NCI-H82 (cell line): Measurements from ENCODE around the gene FHL3.
"Not testable (repeated sequence)": the region's sequence is repeated elsewhere in the genome, so short reads cannot be mapped to it uniquely, and the experiment has no call there.

ENCODE experiments used
- DNase-seq: peaks from one replicate; lab custom pipeline; 2025; lab: John Stamatoyannopoulos, UW

The FHL3 gene

DNA sequence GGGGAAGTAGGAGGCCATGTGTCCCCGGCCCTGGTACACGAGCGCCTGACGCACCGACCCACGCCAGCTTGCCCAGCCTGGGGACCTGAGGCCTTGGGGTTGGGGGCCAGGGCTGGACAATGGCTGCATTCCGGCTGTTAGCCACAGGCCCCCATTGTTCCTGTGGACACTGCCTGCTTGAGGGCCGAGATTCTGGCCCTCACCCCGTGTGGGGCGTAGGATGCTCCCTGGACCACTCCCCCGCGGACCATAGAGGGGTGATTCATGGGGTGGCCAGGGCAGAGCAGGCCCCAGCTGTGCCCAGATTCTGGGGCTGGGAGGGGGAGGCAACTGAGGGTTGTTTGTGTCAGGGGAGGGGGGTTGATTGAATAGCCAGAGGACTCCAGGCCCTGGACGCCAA, 29.6 kb upstream of the FHL3 start:
- DNase-seq = no peak

DNA sequence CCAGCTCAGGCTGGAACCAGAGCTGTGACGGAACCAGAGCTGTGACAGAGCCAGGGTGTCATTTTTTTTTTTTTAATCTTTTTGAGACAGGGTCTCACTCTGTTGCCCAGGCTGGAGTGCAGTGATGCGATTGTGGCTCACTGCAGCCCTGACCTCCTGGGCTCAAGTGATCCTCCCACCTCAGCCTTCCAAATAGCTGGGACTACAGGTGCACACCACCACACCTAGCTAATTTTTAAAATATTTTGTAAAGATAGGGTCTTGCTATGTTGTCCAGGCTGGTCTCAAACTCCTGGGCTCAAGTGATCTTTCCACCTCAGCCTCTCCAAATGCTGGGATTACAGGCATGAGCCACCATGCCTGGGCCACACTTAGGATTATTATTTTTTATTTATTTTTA, 27.7 kb upstream of the FHL3 start:
- not testable (repeated sequence) for DNase-seq

DNA sequence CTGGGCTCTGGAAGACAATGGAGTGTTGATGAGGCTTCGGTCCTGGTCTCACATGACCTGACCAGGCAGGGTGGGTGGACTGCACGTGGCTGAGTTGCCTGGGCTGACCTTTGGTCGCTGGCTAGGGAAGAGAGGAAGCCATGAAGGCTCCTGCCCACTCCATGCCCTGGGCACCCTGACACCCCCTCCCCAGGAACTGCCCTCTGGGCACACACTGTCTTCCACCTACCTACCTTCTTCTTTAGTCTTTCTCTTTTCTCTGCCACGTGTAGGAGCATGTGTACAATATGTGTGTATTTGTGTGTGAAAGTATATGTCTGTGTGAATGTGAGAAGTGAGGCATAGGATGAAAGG, 26.2 kb upstream of the FHL3 start:
- DNase-seq = no peak

DNA sequence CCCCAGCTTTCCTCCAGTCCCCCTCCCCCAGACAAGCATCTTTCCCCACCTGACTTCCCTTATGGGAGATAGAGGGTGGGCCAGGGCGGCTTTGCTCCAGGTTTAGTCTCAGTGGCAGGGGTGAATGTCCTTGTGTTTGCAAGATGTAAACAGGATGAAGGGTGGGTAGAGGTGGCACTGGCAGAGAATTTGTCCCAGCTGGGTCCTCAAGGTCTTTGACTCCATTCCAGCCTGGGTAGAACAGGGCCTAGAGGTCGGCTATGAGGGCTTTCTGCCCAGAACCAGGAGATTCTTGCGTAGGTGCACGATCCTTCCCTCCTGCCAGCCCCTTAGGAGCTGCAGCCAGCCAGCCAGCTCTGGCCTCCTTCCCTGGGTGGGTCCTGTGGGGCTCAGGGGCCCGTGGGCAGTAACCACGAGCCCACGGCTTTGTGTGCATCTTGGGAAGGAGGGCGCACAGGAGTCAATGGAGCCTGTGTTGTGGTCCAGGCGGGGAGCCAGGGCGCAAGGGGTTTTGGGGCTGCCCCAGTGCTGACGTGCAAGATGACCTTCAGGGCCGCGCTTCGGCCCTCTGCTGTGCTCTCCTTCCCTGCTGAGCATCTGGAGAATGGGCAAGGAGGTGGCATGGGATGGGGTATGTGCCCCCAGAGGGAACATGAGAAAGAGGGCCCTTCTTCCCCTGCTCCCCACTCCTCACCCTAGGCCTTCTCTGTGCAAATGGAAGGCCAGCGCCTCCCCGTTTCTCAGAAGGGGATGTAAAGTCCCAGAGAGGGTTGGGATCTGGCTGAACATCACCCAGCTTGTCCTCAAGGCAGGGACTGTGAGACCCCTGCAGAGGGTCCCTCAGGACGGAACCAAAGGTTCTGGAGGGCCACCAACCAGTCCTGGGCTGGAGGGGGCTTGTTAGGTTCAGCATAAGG, 25.5 kb upstream of the FHL3 start:
- no peak for DNase-seq

DNA sequence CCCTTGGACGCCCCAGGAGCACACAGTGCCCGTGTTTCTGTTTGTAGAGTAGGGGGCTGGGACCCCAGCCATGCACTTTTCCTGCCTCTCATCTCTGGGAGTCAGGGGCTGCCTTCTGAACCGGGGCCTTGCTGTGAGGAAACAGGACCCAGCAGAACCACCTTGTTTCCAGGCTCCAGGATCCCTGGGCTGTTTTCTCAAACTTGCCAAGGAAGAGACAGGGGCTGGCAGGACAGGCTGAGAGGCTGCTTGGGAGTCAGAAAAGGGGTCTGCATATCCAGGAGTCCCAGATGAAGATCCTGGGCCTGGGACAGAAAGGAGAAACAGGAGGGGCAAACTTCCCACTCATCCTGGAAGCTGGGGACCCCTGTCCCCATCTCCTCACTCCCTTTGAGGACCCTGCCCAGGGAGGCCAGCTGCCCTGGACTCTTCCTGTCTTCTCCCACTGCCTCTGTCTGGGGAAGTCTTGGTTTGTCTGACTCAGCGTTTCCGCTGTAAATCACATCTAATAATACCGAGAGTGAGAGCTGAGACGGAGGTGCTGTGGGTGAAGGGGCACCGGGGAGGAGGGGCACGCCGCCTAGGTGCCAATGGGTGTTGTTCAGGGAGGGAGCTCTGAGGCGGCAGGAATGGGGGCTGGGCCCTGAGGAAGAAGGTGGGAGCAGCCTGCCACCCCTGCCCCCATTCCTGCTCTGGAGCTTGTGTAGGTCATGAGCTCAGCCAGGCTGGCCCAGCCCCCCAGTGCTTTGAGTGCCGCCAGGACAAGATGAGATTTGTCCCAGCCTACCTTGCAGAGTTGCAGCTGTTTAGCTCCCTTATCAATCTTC, 24.6 kb upstream of the FHL3 start:
- peak; percentile 91 for DNase-seq

DNA sequence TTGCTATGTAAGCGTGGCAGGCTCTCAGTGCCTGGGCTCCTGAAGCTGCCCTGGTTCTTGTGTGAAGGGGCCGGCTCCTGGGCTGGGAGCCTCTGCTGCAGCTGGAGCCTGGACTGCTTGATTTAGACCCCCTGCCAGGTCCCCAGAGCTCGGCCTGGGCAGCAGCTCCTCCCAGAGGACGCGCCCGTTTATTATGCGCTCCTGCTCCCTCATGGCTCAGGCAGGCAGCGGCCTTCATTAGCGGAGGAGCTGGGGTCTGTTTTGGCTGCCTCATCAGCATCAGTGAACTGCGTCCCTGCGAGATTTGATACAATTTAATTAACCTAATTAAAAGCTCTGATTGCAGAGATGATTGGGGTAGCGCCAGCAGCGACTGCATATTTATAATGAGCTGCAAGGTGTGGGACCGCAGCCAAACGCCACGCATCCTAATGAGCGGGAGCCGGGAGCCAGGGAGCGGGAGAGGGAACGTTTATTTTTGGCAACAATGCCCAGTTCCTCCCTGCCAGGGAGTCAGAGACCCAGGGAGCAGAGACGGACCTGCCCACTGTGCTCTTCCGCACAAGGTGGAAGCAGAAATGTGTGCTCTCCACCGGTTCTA, 23.9 kb upstream of the FHL3 start:
- DNase-seq = peak; percentile 80

DNA sequence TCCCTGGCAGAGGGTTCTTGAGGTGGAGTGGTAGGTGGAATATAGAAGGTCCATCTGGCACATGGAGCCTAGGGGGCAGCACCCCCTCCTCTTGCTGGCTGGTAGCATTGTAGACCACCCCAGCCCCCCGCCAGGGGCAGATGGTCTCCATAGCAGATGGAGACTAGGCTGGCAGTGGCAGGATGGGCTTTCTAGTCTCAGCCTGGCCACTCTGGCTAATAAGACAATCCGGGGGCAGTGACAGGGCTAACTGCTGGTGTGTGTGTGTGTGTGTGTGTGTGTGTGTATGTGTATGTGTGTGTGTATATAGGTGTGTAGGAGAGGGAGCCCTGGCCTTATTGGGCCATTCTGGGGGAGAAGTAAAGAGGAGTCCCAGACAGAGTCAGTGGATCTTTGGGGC, 23.4 kb upstream of the FHL3 start:
- peak; percentile 88 for DNase-seq

DNA sequence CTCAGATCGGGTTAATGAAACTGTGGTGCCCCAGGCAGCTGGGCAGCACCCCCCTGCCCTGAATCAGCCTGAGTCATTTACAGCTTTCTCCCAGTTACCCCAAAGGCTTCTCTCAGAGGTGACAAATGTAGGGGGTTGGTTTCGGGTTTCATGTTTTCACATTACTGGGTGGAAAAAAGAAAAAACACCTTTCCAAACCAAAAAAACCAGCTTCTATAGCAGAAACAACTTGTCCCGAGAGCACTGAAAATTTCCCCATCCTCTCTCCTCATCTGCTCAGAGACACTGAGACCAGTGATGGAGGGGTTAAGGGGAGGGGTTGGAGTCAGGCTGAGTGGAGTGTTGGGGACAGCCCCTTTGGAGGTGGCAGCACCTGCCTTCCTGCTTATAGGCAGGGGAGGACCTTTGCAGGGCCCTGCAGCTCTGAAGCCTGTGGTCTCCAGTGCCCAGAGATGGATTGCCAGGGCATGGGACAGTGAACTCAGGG, 22.8 kb upstream of the FHL3 start:
- DNase-seq = peak; percentile 71

DNA sequence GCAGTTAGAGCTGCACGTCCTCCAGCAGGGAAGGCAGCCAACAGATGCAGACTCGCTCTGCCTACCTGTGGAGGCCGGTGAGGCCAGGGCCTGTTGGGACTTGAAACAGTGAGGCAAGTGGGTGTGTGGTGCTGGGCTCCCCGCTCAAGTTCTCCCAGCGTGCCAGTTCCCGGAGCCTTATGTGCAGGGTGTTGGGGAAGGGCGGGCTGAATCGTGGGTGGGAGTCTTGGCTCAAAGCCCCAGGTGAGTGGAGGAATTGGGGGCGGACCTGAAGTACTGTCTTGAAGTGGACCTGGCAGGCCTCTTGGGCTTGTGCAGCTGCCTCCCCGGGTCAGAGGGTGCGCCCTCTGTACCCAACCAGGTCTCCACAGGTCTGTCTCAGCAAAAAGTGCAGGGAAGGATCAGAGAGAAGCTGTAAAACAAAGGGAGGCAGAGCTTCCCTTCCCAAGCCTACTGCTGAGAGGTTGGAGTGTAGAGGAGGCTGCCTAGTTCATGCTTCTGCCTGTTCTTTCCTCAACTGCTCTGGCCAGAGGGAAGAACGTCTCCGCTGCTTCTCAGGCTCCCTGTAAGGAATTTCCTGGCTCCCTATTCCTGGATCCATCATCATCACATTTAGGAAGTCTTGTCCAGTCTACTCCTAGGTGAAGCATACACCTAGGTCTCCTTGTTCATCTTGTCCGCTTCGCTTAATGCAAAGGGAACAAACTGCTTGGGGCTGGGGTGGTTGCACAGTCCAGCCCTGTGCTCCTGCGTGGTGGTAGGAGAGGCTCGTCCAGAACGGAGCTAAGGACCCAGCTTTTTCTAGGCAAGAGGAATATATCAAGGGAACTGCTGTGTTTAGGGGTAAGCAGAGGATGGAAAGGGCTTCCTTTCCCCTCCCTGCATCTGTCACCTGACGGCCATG, 22.1 kb upstream of the FHL3 start:
- peak; percentile 36 for DNase-seq

DNA sequence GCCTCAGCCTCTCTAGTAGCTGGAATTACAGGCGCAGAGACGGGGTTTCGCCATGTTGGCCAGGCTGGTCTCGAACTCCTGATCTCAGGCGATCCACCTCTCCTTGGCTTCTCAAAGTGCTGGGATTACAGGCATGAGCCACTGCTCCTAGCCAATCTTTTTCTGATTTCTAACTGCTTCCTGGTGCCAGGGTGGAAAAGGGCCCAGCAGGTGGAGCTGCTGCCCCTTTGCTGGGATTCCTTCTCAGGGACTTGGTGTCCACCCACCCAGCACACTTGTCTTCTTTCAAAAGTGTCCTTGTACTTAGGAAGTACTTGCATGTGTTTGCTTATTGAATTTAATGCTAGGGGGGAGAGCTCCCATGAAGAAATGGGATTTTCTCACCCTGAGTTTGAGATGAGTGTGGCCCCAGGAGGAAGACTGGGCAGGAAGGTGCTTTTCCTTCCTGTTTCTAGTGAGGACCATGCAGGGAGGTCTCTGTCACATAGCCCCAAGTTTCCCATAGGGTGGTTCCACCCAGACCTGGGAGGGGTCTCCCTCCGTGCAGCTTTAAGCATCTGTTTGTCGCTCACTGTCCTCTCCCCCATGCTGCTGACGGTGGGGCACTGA, 21.4 kb upstream of the FHL3 start:
- DNase-seq = peak; percentile 84

DNA sequence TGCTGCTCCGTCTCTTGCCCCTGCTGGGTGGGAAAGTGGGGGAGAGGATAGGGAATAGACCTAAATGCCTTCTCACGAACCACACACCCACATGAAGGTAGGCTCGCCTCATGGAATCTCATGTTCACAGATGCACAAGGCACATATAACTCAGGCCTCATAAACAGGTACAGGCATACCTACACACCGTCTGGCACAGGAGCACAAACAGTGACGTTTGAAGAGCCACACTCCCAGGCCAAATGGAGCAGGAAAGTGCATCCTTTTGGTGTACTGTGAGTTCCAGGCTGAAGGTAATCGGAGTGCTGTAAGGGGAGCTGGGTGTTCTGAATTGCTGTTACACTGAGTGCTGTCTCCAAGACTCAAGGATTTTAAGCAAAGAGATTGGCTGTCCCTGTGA, 20.4 kb upstream of the FHL3 start:
- DNase-seq = no peak

DNA sequence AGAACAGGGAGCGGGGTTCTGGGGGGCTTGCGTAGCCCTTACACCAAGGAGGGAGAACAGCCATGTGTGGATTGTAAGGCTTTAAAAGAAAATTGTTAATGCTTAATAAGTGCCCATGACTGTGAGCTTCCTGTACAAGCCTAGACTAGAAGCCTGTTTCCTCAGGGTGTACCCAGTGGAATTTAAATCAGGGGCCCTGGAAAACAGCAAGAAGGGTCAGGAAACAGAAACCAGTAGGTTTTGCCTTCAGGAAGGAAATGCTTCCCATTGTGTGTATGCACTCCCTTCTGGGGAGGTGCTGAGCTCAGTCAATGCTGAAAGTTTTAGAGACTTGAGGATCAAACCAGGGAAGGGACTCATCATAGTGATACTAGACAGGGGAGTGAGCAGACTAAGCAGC, 19.9 kb upstream of the FHL3 start:
- DNase-seq = no peak

DNA sequence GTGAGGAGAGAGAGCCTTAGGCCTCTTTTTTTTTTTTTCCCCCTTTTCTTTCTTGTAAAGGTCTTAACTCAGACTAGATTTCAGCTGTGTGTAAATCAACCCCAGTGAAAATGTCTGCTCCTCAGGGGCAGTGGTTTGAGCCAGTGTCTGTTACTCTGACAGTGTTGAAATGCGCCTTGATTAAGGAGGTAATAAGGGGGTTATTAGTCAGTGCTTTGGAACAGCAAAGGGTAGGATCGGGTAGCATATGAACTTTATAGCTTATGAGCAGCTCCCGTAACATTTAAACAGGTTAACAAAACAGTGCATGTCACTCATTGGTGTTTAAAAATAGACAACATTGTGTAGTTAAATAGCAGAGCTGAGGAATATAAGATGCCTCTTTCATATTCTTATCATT, 17.5 kb upstream of the FHL3 start:
- DNase-seq = no peak

DNA sequence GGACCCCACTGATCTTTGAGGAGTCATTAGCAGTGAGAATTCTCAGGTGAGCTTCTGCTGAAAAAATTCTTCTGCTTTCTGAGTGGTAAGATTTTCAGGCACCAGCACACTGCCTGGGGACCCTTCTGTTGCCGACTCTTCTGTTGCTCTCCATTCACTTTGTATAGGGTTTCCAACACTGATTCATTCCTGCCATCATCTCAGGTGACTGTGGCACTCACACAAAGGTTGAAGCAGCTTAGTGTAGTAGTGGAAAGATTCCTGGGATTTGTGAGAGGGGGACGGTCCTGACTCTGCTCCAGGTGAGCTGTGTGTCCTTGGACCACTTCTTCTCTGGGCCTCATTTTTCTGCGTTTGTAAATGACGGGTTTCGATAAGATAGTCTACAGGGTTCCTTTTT, 16.7 kb upstream of the FHL3 start:
- no peak for DNase-seq

DNA sequence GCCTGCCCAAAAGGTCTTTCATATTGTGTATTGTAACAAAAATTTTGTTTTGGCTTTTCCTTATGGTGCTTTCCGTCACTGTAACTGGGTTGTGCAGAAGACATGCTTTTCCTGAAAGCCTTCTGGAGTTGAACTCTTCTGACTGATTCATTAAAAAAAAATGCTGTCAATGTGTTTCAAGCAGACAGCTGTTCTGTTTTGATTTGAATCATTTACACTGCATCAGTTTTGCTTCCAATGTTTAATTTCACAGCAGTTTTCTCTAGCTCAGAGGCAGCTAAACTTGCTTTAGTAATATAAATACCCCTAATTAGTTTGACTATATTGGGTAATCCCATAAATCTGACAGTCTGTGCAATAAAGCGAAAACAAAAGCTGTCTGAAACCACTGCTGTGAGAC, 15.1 kb upstream of the FHL3 start:
- DNase-seq = no peak

DNA sequence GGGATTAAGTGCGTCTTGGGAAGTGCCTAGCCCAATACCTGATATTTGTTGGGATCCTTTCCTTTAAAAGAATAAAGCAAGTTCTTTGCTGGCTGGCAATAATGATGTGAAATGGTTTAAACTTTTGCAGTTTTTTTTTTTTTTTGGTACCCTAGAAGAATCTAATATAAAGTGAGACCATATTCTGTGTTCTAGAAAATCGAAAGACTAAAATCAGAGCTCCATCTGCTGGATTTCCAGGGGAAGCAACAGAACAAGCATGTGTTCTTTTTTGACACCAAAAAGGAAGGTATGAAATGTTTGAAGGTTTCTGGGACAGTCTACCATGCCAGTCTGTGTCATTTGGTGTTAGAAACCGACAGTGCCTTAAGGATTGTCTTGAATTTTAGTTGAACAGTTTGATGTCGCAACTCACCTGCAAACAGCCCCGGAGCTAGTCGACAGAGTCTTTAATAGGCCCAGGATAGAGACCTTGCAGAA, 13.6 kb upstream of the FHL3 start:
- DNase-seq = peak; percentile 44

DNA sequence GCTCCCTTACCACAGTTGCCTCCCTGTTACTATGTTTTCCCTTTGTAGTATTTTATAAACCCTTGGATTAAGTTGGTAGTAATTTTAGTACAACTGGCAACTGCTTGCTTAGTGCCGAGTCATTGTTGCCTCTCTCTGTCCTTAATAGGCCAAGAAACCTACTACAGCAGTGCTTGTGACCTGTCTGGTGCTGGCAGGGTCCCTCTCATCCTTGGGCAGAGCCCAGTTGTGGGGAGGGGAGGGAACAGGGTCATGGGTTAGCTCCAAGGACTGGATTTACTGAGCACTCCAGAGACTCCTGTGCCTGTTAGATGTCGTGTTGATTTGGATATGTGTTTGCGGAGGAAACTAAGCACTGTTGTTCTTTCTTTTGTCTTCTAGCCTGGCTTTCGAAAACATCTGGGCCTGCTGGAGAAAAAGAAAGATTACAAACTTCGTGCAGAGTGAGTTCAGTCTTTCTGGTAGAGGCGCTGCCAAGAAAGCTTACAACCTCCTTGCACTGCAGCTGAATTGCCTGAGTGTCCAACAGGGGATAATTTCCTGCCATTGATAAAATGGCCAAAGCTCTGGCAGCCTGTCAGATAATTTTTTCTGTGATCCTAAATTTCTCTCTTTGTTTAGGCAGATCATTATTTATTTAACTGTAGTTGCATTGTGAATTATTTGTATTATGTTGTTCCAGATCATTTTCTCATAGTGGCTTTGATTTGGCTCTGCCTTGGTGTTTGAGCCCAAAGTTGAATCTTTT, 10.8 kb upstream of the FHL3 start:
- no peak for DNase-seq

DNA sequence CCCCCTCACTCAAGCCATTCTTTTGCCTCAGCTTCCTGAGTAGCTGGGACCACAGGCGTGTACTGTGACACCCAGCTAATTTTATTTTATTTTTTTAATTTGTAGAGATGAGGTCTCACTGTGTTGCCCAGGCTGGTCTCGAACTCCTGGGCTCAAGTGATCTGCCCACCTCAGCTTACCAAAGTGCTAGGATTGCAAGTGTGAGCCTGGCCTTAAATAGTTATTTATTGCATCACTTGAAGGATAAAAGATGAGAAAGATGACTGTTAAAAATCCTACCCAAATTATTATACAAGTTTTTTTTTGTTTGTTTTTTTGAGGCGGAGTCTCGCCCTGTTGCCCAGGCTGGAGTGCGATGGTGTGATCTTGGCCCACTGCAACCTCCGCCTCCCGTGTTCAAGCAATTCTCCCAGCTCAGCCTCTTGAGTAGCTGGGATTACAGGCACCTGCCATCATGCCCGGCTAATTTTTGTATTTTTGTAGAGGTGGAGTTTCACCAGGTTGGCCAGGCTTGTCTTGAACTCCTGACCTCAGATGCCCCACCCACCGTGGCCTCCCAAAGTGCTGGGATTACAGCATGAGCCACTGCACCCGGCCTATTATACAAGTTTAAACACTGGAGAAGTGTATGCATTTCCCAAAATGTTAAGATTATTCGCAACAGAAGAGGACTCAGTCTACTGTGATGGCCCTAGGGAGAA, 9.6 kb upstream of the FHL3 start:
- DNase-seq = no peak

DNA sequence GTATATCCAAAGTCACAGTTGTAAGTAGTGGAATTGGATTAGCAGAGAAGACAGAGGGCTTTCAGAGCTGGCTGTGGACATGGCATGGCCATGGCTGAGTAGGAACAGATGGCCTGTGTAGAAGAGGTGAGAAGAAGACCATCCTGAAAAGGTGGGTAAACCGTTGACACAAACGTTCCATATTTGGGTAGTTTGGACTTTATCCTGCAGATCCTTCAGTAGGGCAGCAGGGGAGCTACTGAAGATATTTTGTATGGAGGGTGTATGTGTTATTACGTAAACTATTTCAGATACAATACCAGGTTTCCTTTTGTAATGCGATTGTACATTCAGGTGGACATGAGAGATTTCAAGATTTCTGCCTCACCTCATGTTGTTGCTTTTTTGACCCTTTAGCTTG, 8.9 kb upstream of the FHL3 start:
- DNase-seq = peak; percentile 98

DNA sequence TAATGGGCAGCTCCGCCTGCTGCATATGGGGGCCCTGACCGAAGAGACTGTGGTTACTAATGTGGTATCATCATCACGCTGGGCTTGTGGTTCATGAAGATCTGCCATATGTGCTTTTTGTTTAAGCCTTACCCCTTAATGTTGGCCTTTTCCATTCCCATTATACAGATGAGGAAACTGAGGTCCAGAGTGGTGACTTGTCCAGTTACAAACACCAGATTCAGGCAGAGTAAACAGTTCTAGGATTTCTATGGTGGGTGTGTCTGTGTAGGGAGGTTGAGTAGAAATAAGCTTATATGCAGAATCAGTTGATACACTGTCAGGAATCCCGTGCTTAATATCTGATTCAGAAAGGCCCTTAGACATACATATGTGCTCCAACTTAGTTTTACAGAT, 7.9 kb upstream of the FHL3 start:
- DNase-seq = peak; percentile 54
